SIG-M5 (cell line): ENCODE results near the gene MRPL42.
"Not testable (repeated sequence)": the region's sequence is repeated elsewhere in the genome, so short reads cannot be mapped to it uniquely, and the experiment has no call there.

ENCODE experiments used
- DNase-seq: peaks from one replicate; lab custom pipeline; 2025; lab: John Stamatoyannopoulos, UW

MRPL42 gene

GRCh38 chr12:93467351-93468007 lies at the start of gene MRPL42:
TSS of gene MRPL42 (plus strand) at chr12:93467514. CDS start at chr12:93469286, 1,772 bp downstream.
- peak; percentile 53 for DNase-seq

GRCh38 chr12:93417967-93418480 lies 49.3 kb upstream of the MRPL42 start:
- no peak for DNase-seq

GRCh38 chr12:93419388-93420034 lies 47.8 kb upstream of the MRPL42 start:
- DNase-seq = peak; percentile 34

GRCh38 chr12:93422050-93422449 lies 45.3 kb upstream of the MRPL42 start:
- no peak for DNase-seq

- DNase-seq = no peak
These were observed 41.4 kb upstream of the MRPL42 start for GRCh38 chr12:93425736-93426411.

GRCh38 chr12:93426412-93426805 lies 40.9 kb upstream of the MRPL42 start:
- DNase-seq = no peak

- no peak for DNase-seq
These were observed 39.3 kb upstream of the MRPL42 start for GRCh38 chr12:93427779-93428564.

- no peak for DNase-seq
These were observed 37.9 kb upstream of the MRPL42 start for GRCh38 chr12:93429448-93429847.

- no peak for DNase-seq
These were observed 37.5 kb upstream of the MRPL42 start for GRCh38 chr12:93429852-93430251.

GRCh38 chr12:93430280-93430679 lies 37.0 kb upstream of the MRPL42 start:
- DNase-seq = no peak

GRCh38 chr12:93432031-93432430 lies 35.3 kb upstream of the MRPL42 start:
- not testable (repeated sequence) for DNase-seq

- no peak for DNase-seq
These were observed 33.0 kb upstream of the MRPL42 start for GRCh38 chr12:93434256-93434865.

- DNase-seq = no peak
These were observed 28.9 kb upstream of the MRPL42 start for GRCh38 chr12:93438266-93439050.

GRCh38 chr12:93440043-93440835 lies 27.1 kb upstream of the MRPL42 start:
- no peak for DNase-seq

GRCh38 chr12:93441081-93441616 lies 26.2 kb upstream of the MRPL42 start:
- DNase-seq = no peak

- peak; percentile 77 for DNase-seq
These were observed 25.5 kb upstream of the MRPL42 start, which contains the start of gene UBE2N for GRCh38 chr12:93441617-93442410. TSS of gene UBE2N (minus strand) at chr12:93441947. CDS start at chr12:93441884, 63 bp downstream.

- no peak for DNase-seq
These were observed 24.6 kb upstream of the MRPL42 start for GRCh38 chr12:93442411-93443340.

- no peak for DNase-seq
These were observed 23.7 kb upstream of the MRPL42 start for GRCh38 chr12:93443576-93443975.
